SU-DHL-6 (cell line): Measurements from ENCODE around the gene WSB2.
"Not testable (repeated sequence)": the region's sequence is repeated elsewhere in the genome, so short reads cannot be mapped to it uniquely, and the experiment has no call there.

Source experiments
- H2AFZ ChIP-seq: fragments of 200-600 bp; sonication (generic); 2 replicates; pipeline ENCODE4 v1.6.1; 2014; ENCODE audit warnings: low read depth, mild to moderate bottlenecking, moderate library complexity, mixed read lengths, antibody characterized with exemption, low read length; ENCODE audit not compliant: severe bottlenecking
- H3F3A ChIP-seq: fragments of 200-600 bp; shearing (Covaris generic); 2 replicates; pipeline ENCODE4 v1.6.0; 2016; ENCODE audit warnings: antibody characterized with exemption, mild to moderate bottlenecking; ENCODE audit not compliant: insufficient read depth
- H3K27ac ChIP-seq: fragments of 200-600 bp; sonication (generic); 2 replicates; pipeline ENCODE4 v1.5.1; 2016; ENCODE audit warnings: low read depth, mild to moderate bottlenecking, low read length, moderate library complexity, mixed read lengths
- H3K27me3 ChIP-seq: fragments of 200-600 bp; sonication (generic), shearing (Covaris generic); 2 replicates; pipeline ENCODE4 v1.6.0; 2014; ENCODE audit warnings: mild to moderate bottlenecking, low read length
- H3K36me3 ChIP-seq: fragments of 200-600 bp; sonication (generic); 2 replicates; pipeline ENCODE4 v1.6.1; 2014; ENCODE audit warnings: mild to moderate bottlenecking, low read length, mixed read lengths
- H3K4me2 ChIP-seq: fragments of 300-600, 200-600 bp; shearing (Covaris generic), sonication (generic); 2 replicates; pipeline ENCODE4 v1.6.0; 2014; ENCODE audit warnings: low read length, low read depth, mild to moderate bottlenecking; ENCODE audit not compliant: poor library complexity, severe bottlenecking
- H3K4me3 ChIP-seq: fragments of 200-600 bp; sonication (generic); 2 replicates; pipeline ENCODE4 v1.5.1; 2014; ENCODE audit warnings: antibody characterized with exemption, low read length, mild to moderate bottlenecking, mixed read lengths; ENCODE audit not compliant: insufficient read depth, poor library complexity, severe bottlenecking
- H3K79me2 ChIP-seq: fragments of 200-600 bp; sonication (generic); 2 replicates; pipeline ENCODE4 v1.6.1; 2014; ENCODE audit warnings: mild to moderate bottlenecking, low read length, moderate library complexity; ENCODE audit not compliant: insufficient read depth
- H3K9ac ChIP-seq: fragments of 200-600 bp; sonication (generic); 2 replicates; pipeline ENCODE4 v1.7.0; 2014; ENCODE audit warnings: mild to moderate bottlenecking, low read length
- H3K9me2 ChIP-seq: fragments of 200-600 bp; sonication (generic); replicated peaks from 2 replicates; pipeline ENCODE4 v1.6.1; 2014; ENCODE audit warnings: low read length; ENCODE audit not compliant: insufficient read depth
- H3K9me3 ChIP-seq: fragments of 200-600 bp; sonication (generic); 2 replicates; pipeline ENCODE4 v1.6.1; 2014; ENCODE audit warnings: low read length, mixed read lengths; ENCODE audit not compliant: insufficient read depth
- H4K20me1 ChIP-seq: fragments of 200-600 bp; sonication (generic); 2 replicates; pipeline ENCODE4 v1.6.1; 2014; ENCODE audit warnings: low read depth, mild to moderate bottlenecking, antibody characterized with exemption, low read length, moderate library complexity, mixed read lengths
- CTCF ChIP-seq: fragments of 200-600 bp; sonication (generic); IDR thresholded peaks from one replicate; pipeline ENCODE4 v1.5.1; 2017; ENCODE audit warnings: antibody characterized with exemption, mild to moderate bottlenecking, low read length, moderate library complexity; ENCODE audit not compliant: insufficient read depth, poor library complexity, severe bottlenecking
- EZH2phosphoT487 ChIP-seq: fragments of 200-600 bp; sonication (generic), shearing (Covaris generic); conservative IDR thresholded peaks from 2 replicates; pipeline ENCODE4 v1.6.1; 2018; ENCODE audit warnings: mild to moderate bottlenecking, antibody characterized with exemption, low read length, moderate library complexity, mixed read lengths

Gene WSB2

GRCh38 chr12:118082161-118082560 is 21.2 kb upstream of the WSB2 start:
- H3K36me3 ChIP-seq, result no peaks in the 10 kb centered on the region
- H3K9me2 ChIP-seq, result no peaks in the 10 kb centered on the region
- H3K9ac ChIP-seq, result no peak overlapping the region
- H4K20me1 ChIP-seq, result no peaks in the 10 kb centered on the region
- H2AFZ ChIP-seq, result no peak overlapping the region
- TF ChIP-seq EZH2phosphoT487 (no peak), CTCF (no peak)
- H3K9me3 ChIP-seq, result no peaks in the 10 kb centered on the region
- H3K27ac ChIP-seq, result no peak overlapping the region
- H3F3A ChIP-seq, result no peaks in the 10 kb centered on the region
- H3K27me3 ChIP-seq, result no peaks in the 10 kb centered on the region
- no peaks in the 10 kb centered on the region for H3K79me2 ChIP-seq
- H3K4me2 ChIP-seq, result no peak overlapping the region
- H3K4me3 ChIP-seq, result no peak overlapping the region

DNA sequence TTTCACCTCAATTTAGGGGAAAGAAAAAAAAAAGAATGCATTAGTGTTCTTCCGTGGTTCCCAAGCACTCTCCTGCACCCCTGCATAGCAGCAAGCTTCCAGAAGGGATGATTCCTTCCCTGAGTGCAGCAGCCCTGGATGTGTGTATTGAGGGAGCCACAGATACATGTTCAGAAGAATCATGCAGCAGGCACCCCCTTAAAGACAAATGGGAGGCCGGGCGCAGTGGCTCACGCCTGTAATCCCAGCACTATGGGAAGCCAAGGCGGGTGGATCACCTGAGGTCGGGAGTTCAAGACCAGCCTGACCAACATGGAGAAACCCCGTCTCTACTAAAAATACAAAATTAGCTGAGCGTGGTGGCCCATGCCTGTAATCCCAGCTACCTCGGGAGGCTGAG is 20.5 kb upstream of the WSB2 start:
- H3K4me3 ChIP-seq, H3F3A ChIP-seq, H3K9ac ChIP-seq, H3K79me2 ChIP-seq, H3K9me2 ChIP-seq, H2AFZ ChIP-seq, H3K27ac ChIP-seq, H3K9me3 ChIP-seq, H4K20me1 ChIP-seq, H3K36me3 ChIP-seq, H3K4me2 ChIP-seq, H3K27me3 ChIP-seq: not testable (repeated sequence)

- H3K4me3 ChIP-seq, result no peak overlapping the region
- H3K27me3 ChIP-seq, result no peaks in the 10 kb centered on the region
- no peaks in the 10 kb centered on the region for H3K9me2 ChIP-seq
- TF ChIP-seq CTCF, result no peak
- no peak for TF ChIP-seq EZH2phosphoT487
- H3K27ac ChIP-seq, result no peak overlapping the region
- no peaks in the 10 kb centered on the region for H3K36me3 ChIP-seq
- no peak overlapping the region for H2AFZ ChIP-seq
- no peaks in the 10 kb centered on the region for H4K20me1 ChIP-seq
- no peaks in the 10 kb centered on the region for H3F3A ChIP-seq
- H3K9me3 ChIP-seq, result no peaks in the 10 kb centered on the region
- H3K9ac ChIP-seq, result no peak overlapping the region
- no peaks in the 10 kb centered on the region for H3K79me2 ChIP-seq
- H3K4me2 ChIP-seq, result no peak overlapping the region
Measured at GRCh38 chr12:118073768-118074167, 12.8 kb upstream of the WSB2 start.

DNA sequence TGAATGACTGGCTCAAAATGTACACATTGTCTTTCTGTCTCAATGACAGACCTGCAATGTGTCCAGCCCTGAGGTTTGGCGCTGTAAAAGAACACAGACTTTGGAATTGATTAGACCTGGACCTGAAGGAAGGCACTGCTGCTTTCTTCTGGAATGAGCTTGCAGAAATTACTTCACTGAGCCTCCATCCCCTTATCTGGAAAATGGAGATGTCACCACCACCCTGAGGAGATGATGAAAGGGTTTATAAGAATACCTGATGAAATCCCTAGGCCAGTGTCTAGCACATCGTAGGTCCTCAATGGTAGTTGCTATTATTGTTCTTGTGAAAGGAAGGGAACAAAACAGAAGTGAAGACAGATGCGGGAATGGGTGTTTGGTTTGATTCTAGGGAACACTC is 9.7 kb upstream of the WSB2 start:
- H3K27me3 ChIP-seq, result no peaks in the 10 kb centered on the region

More for the DNA sequence above, 9.7 kb upstream of the WSB2 start:
- TF ChIP-seq CTCF, result no peak
- Histone ChIP-seq H3F3A (no peaks in the 10 kb centered on the region), H3K27ac (no peak overlapping the region), H4K20me1 (no peaks in the 10 kb centered on the region), H3K36me3 (no peaks in the 10 kb centered on the region), H3K4me3 (no peak overlapping the region), H2AFZ (no peak overlapping the region), H3K4me2 (no peak overlapping the region), H3K9me3 (no peaks in the 10 kb centered on the region), H3K9ac (no peak overlapping the region), H3K9me2 (no peaks in the 10 kb centered on the region), H3K79me2 (no peaks in the 10 kb centered on the region)
